ENCODE measurements around the gene PRKCE. TPM values are rescaled to one million over a fixed set of nuclear protein-coding genes. Genes with fewer than 3 reads are reported as not detected.

Gene PRKCE
- total RNA-seq, 2 experiments from 2014 or later: 17.0 to 42.1 TPM

- Histone ChIP-seq H3K4me2 (ENCODE audit: low read length) (no peak overlapping the region), H4K20me1 (ENCODE audit: insufficient read depth, low read length) (no peaks in the 10 kb centered on the region), H3K79me2 (ENCODE audit: insufficient read depth, low read depth, low read length) (no peaks in the 10 kb centered on the region), H2AFZ (ENCODE audit: low read length) (no peak overlapping the region), H3K4me3 (ENCODE audit: low read depth, low read length, poor library complexity, severe bottlenecking) (no peak overlapping the region), H3K27ac (ENCODE audit: low read depth, low read length, poor library complexity, severe bottlenecking) (no peak overlapping the region), H3K9me2 (ENCODE audit: insufficient read depth, low read length) (no peaks in the 10 kb centered on the region), H3K4me1 (ENCODE audit: insufficient read depth, low read length, poor library complexity, severe bottlenecking) (peaks cover 6% of the 10 kb centered on the region), H3K36me3 (ENCODE audit: insufficient read depth, low read length) (no peaks in the 10 kb centered on the region), H3K9me3 (ENCODE audit: low read length) (no peaks in the 10 kb centered on the region)
- POLR2A ChIA-PET: interaction anchor here (1.0 kb wide), 1 partner anchor 9 kb away, joined by 4 read pairs; no protein-coding TSS in a partner anchor
- CTCF ChIA-PET (ENCODE audit: unreplicated experiment): interaction anchor here (0.6 kb wide), 1 partner anchor 25 kb away, joined by 3 read pairs; no protein-coding TSS in a partner anchor
- intact Hi-C loops (cut with micrococcal nuclease; ENCODE audit: unreplicated experiment): no loop called here
- no TSS peak for BruUV-seq (replicated peaks)
- no peak for DNase-seq (ENCODE audit: low spot score)
- TF ChIP-seq CTCF (conservative IDR thresholded peaks at IDR 0.05; ENCODE audit: low read length) (no peak), EZH2phosphoT487 (IDR thresholded peaks at IDR 0.05; ENCODE audit: borderline replicate concordance, low read depth, low read length) (no peak)
These were observed 215.9 kb downstream of the PRKCE start for GRCh38 chr2:45867349-45867748.

- TF ChIP-seq CTCF (conservative IDR thresholded peaks at IDR 0.05; ENCODE audit: low read length): no peak
- TF ChIP-seq EZH2phosphoT487 (IDR thresholded peaks at IDR 0.05; ENCODE audit: borderline replicate concordance, low read depth, low read length): no peak
- Histone ChIP-seq H4K20me1 (ENCODE audit: insufficient read depth, low read length) (no peaks in the 10 kb centered on the region), H3K9me2 (ENCODE audit: insufficient read depth, low read length) (no peaks in the 10 kb centered on the region), H3K4me1 (ENCODE audit: insufficient read depth, low read length, poor library complexity, severe bottlenecking) (peaks cover 6% of the 10 kb centered on the region), H3K9me3 (ENCODE audit: low read length) (no peaks in the 10 kb centered on the region), H3K79me2 (ENCODE audit: insufficient read depth, low read depth, low read length) (no peaks in the 10 kb centered on the region), H3K4me3 (ENCODE audit: low read depth, low read length, poor library complexity, severe bottlenecking) (no peak overlapping the region), H3K36me3 (ENCODE audit: insufficient read depth, low read length) (no peaks in the 10 kb centered on the region), H2AFZ (ENCODE audit: low read length) (no peak overlapping the region), H3K4me2 (ENCODE audit: low read length) (no peak overlapping the region), H3K27ac (ENCODE audit: low read depth, low read length, poor library complexity, severe bottlenecking) (no peak overlapping the region)
- intact Hi-C loops (cut with micrococcal nuclease; ENCODE audit: unreplicated experiment): no loop called here
- no TSS peak for BruUV-seq (replicated peaks)
- CTCF ChIA-PET (ENCODE audit: unreplicated experiment): interaction anchor here (0.6 kb wide), 1 partner anchor 25 kb away, joined by 3 read pairs; no protein-coding TSS in a partner anchor
- POLR2A ChIA-PET: interaction anchor here (0.9 to 1.0 kb wide), 2 partner anchors 8 to 58 kb away, joined by 4 to 5 read pairs; no protein-coding TSS in a partner anchor
- DNase-seq (ENCODE audit: low spot score): no peak
These were observed 216.3 kb downstream of the PRKCE start for GRCh38 chr2:45867800-45868199.

GRCh38 chr2:45869165-45869501 lies 217.7 kb downstream of the PRKCE start:
- Histone ChIP-seq H3K9me2 (ENCODE audit: insufficient read depth, low read length) (no peaks in the 10 kb centered on the region), H3K9me3 (ENCODE audit: low read length) (no peaks in the 10 kb centered on the region), H3K79me2 (ENCODE audit: insufficient read depth, low read depth, low read length) (no peaks in the 10 kb centered on the region), H3K4me3 (ENCODE audit: low read depth, low read length, poor library complexity, severe bottlenecking) (no peak overlapping the region), H3K4me1 (ENCODE audit: insufficient read depth, low read length, poor library complexity, severe bottlenecking) (peaks cover 6% of the 10 kb centered on the region), H3K4me2 (ENCODE audit: low read length) (no peak overlapping the region), H2AFZ (ENCODE audit: low read length) (no peak overlapping the region), H3K36me3 (ENCODE audit: insufficient read depth, low read length) (no peaks in the 10 kb centered on the region), H4K20me1 (ENCODE audit: insufficient read depth, low read length) (no peaks in the 10 kb centered on the region), H3K27ac (ENCODE audit: low read depth, low read length, poor library complexity, severe bottlenecking) (no peak overlapping the region)
- POLR2A ChIA-PET: interaction anchor here (0.7 to 2.2 kb wide), 5 partner anchors 10 to 166 kb away, joined by 3 to 8 read pairs (median 3); no protein-coding TSS in a partner anchor
- DNase-seq (ENCODE audit: low spot score): no peak
- intact Hi-C loops (cut with micrococcal nuclease; ENCODE audit: unreplicated experiment): no loop called here
- TF ChIP-seq EZH2phosphoT487 (IDR thresholded peaks at IDR 0.05; ENCODE audit: borderline replicate concordance, low read depth, low read length) (no peak), CTCF (conservative IDR thresholded peaks at IDR 0.05; ENCODE audit: low read length) (no peak)
- BruUV-seq (replicated peaks): no TSS peak
- CTCF ChIA-PET (ENCODE audit: unreplicated experiment): no interaction called here

Measured in OCI-LY7 (cell line).